ENCODE results near the gene GGN.
A peak's percentile ranks its signal among the peaks of the same experiment; 100 is the strongest.
"Not testable (repeated sequence)": the region's sequence is repeated elsewhere in the genome, so short reads cannot be mapped to it uniquely, and the experiment has no call there.

The GGN gene

DNA sequence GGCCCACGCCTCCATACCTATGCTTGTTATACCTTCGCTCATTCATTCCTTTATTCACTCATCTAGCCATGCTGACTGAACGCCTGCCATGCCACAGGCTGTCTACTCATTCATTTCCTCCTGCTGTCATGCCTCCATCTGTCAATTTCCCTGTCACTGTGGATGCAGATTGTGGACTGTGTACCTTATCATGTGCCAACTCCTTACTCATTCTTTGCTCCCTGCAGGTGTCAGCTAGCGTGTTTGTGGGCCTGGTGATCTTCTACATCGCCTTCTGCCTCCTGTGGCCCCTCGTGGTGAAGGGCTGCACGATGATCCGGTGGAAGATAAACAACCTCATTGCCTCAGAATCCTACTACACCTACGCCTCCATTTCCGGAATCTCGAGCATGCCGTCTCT, 17.5 kb downstream of the GGN start:
- FAIRE-seq (no peak), DNase-seq (ENCODE audit: insufficient read length, low spot score) (no peak)
- TF ChIP-seq, protein P1, sequence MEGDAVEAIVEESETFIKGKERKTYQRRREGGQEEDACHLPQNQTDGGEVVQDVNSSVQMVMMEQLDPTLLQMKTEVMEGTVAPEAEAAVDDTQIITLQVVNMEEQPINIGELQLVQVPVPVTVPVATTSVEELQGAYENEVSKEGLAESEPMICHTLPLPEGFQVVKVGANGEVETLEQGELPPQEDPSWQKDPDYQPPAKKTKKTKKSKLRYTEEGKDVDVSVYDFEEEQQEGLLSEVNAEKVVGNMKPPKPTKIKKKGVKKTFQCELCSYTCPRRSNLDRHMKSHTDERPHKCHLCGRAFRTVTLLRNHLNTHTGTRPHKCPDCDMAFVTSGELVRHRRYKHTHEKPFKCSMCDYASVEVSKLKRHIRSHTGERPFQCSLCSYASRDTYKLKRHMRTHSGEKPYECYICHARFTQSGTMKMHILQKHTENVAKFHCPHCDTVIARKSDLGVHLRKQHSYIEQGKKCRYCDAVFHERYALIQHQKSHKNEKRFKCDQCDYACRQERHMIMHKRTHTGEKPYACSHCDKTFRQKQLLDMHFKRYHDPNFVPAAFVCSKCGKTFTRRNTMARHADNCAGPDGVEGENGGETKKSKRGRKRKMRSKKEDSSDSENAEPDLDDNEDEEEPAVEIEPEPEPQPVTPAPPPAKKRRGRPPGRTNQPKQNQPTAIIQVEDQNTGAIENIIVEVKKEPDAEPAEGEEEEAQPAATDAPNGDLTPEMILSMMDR (IDR thresholded peaks at IDR 0.05; ENCODE audit: insufficient read depth, missing control alignments) = no peak

DNA sequence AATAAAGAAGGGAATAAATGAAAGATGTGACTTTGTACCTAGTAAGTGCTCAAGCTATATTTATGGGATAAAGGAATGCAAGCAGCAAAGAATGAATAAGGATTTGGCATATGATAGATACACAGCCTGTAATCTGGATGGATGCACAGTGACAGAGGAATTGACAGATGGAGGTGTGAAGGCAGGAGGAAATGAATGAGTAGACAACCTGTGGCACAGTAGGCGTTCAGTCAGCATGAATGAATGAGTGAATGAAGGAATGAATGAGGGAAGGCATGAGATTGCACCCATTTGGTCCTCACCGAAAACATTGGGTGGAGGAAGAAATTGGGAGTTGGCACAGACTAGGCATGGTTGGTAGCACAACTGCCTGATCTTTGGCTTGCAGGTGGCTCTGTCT, 18.2 kb downstream of the GGN start:
- TF ChIP-seq, protein P1 (IDR thresholded peaks at IDR 0.05; ENCODE audit: insufficient read depth, missing control alignments) = no peak
- FAIRE-seq = no peak

DNA sequence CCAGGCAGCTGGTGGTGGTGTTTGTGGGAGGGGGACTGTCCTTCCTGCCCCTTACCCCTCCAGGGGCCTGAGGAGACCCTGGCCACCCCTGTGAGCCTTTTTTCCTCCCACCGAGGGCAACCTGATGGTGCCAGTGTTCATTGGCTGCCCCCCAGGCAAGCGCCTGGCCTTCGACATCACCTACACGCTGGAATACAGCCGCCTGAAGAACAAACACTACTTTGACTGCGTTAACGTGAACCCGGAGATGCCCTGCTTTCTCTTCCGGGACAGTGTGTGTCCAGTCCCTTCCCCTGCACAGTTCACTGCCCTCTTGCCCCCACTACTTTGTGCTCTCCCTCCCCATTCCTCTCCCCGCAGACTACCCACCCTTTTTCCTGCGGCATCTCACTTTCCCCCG, 20.8 kb downstream of the GGN start:
- FAIRE-seq (no peak), DNase-seq (ENCODE audit: insufficient read length, low spot score) (no peak)
- TF ChIP-seq, protein P1 (IDR thresholded peaks at IDR 0.05; ENCODE audit: insufficient read depth, missing control alignments) = no peak

More for the DNA sequence above, 18.2 kb downstream of the GGN start:
- DNase-seq (ENCODE audit: insufficient read length, low spot score) = no peak

- not testable (repeated sequence) for DNase-seq (ENCODE audit: insufficient read length, low spot score); FAIRE-seq
These were observed 24.7 kb downstream of the GGN start for GRCh38 chr19:38362946-38363688.

- DNase-seq (ENCODE audit: insufficient read length, low spot score) (peak; percentile 60), FAIRE-seq (no peak)
- TF ChIP-seq, protein P1 (IDR thresholded peaks at IDR 0.05; ENCODE audit: insufficient read depth, missing control alignments) = no peak
These were observed 25.5 kb downstream of the GGN start for GRCh38 chr19:38362076-38362945.

- TF ChIP-seq, protein P1 (IDR thresholded peaks at IDR 0.05; ENCODE audit: insufficient read depth, missing control alignments) = no peak
- FAIRE-seq (no peak), DNase-seq (ENCODE audit: insufficient read length, low spot score) (peak; percentile 81)
These were observed 26.2 kb downstream of the GGN start for GRCh38 chr19:38361633-38362075.

DNA sequence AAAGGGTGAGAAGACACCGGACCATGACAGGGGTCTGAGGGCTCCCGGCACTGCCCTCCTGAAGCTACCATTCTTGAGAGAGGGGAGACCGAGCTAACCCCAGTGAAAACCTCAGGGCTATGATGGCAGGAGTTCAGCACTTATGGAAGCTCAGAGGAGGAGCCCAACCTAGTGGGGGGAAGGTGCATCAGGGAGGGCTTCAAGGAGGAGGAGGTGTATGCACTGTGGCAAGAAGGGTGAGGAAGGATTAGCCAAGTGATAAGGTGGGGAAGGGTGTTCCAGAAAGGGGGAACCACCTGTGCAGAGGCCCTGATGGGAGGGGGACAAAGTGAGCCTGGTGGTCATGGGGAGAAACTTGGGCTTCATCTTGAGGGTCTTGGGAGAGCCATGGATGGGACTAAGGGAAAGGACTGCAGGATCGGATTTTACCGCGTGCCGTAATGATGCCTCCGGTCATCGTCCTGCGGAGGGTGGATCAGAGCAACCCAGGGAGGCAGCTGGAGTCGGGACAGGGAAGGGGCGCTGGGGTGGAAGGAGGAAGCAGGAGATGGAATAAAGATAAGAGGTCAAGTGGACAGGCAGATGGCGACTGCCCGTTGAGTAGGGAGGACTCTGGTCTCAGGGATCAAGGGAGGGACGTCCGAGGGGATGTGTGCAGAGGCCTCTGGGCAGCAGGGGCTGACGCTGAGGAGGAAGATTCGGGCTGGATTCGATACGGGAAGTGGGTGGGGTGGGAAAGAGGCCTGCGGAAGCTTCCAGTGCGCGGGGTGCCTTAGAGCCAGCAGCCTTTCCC, 26.8 kb downstream of the GGN start:
- FAIRE-seq = no peak
- DNase-seq (ENCODE audit: insufficient read length, low spot score) = no peak
- TF ChIP-seq, protein P1 (IDR thresholded peaks at IDR 0.05; ENCODE audit: insufficient read depth, missing control alignments) = no peak

All from D721Med (cell line).